HG03095 (cell line): ENCODE measurements around the gene EPG5.
"Not testable (repeated sequence)": the region's sequence is repeated elsewhere in the genome, so short reads cannot be mapped to it uniquely, and the experiment has no call there.

Experiments used
- ATAC-seq: cut with Tn5 transposase; IDR thresholded peaks from one replicate; pipeline ENCODE4 v1.9.1; 2021; ENCODE audit warnings: moderate library complexity; ENCODE audit not compliant: unreplicated experiment

The EPG5 gene

GRCh38 chr18:45874491-45875184 is 92.5 kb downstream of the EPG5 start:
- ATAC-seq: peak; percentile 85

DNA sequence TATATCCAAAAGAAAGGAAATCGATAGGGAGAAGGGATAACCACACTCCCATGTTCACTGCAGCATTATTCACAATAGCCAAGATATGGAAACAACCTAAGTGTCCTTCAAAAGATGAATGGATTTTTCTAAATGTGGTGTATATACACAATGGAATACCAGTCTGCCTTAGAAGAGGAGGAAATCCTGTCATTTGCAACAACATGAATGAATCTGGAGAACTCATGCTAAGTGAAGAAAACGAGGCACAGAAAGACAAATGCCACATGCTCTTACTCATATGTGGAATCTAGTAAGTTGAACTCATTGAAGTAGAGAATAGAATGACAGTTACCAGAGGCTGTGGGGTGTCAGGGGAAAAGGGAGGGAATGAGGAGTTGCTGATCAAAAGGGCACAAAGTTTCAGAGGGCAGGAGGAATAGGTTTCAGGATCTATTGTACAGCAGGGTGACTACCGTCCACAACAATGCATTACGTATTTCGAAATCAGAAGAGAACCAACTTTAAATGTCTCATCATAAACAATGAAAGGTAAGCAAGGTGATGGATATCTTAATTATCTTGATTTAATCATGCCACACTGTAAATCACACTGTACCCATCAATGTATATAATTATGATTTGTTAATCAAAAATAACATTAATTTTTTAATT is 95.6 kb downstream of the EPG5 start:
- ATAC-seq: no peak

GRCh38 chr18:45870419-45870818 is 96.7 kb downstream of the EPG5 start:
- no peak for ATAC-seq

GRCh38 chr18:45865466-45865865 is 101.7 kb downstream of the EPG5 start:
- no peak for ATAC-seq

DNA sequence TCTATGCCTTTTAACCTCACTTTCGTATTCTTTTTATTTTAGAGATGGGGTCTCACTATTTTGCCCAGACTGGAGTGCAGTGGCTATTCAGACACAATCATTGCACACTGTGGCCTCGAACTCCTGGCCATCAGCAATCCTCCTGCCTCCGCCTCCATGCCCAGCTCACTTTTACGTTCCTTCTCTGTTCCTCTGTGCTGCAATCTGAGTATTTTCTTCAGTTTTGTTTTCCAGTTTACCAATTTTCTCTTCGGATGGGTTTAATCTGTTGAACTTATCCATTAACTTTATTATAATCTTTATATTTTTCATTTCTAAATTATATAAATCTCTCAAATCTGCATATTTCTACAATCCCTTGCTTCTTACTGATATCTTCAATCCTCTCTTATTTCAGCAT is 103.0 kb downstream of the EPG5 start:
- ATAC-seq: no peak

GRCh38 chr18:45863469-45863868 is 103.7 kb downstream of the EPG5 start:
- no peak for ATAC-seq

DNA sequence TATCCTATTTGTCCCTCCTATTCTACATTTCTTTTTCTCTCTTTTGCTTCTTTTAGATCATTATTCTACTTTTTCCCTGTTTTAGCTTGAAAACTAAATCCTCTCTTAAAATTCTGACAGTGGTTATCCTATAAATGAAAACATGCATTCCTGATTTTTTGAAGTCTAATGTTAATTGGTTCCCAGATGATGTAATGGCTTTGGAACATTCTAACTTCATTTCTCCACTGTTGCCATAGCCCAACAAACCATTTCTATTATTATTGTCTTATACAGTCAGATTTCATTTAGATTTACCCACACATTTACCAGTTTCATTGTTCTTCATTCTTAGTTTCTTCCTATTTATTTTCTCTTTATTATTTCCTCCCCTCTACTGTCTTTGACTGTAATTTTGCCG is 105.2 kb downstream of the EPG5 start:
- ATAC-seq: no peak

DNA sequence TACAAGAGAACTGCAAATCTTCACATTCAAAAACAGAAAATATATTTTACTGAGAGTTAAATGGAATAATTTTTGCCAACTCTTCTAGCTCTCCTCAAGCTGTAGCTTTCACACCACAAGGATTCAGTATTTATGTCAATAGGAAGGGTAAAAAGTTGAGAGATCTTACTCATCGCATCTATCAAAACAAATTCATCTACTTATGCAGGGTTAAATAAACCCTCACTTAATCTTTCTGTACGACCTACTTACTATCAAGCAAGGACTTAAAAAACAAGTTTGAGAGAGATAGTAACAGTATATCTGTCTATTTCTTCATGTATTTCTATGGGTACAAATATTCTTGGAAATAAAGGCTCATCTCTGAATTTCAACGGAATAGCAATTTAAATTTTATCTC is 106.2 kb downstream of the EPG5 start:
- ATAC-seq: no peak

GRCh38 chr18:45860492-45860891 is 106.6 kb downstream of the EPG5 start:
- no peak for ATAC-seq

- ATAC-seq: no peak
Observed at GRCh38 chr18:45859334-45859733, 107.8 kb downstream of the EPG5 start.

DNA sequence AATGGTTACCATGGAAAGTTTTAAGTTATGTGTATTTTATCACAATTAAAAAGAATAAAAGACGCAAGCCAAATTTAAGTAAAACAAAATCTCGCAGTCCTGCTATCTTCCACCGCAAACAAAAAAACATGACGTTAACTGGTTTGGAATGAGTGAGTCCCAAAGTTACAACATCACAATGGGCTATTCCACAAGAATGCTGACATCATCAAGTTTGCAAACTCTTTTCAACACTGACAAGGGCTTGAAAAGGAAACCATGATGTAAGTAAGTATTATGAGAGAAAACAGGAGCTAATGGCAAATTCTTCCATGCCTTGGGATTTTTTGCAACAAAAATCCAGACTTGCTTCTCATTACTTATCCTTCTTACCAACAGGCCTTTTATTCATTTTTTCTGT is 110.6 kb downstream of the EPG5 start:
- ATAC-seq: no peak

GRCh38 chr18:45854036-45854586 is 113.0 kb downstream of the EPG5 start:
- ATAC-seq: no peak

- ATAC-seq: no peak
Observed at GRCh38 chr18:45852631-45853030, 114.5 kb downstream of the EPG5 start.

DNA sequence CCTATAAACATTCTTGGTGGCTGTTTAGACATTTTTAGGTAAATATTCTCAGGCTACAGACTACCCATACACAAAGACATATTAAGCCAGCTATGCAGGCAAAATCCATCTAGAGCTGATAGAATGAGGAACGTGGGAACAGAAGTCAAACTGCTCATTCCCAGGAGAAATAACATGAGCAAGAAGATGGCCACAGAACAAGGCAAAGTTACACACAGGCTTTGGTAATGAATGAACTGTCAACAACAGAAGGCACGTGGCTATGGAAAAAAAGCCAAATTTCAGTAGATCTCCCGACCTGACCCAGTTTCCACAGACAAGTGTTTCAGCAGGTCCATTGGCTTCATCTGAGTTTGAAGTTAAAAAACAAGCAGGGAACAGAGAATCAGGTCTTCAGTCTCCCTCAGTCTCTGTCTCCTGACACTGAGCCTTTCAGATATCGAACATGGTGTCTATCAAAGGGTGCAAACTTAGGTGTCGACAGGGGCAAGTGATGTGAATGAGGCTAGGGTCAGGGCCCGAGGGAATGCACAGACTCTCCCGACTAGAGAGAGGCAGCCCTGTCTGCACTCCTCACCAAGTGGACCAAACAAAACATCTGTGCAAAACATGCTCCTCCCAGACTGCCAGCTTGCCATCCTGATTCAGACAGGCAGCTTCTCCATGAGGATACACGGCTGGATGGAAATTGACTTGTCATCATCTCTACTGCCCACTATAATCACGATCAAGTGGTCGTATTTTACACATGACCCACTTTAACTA is 115.8 kb downstream of the EPG5 start:
- ATAC-seq: no peak

DNA sequence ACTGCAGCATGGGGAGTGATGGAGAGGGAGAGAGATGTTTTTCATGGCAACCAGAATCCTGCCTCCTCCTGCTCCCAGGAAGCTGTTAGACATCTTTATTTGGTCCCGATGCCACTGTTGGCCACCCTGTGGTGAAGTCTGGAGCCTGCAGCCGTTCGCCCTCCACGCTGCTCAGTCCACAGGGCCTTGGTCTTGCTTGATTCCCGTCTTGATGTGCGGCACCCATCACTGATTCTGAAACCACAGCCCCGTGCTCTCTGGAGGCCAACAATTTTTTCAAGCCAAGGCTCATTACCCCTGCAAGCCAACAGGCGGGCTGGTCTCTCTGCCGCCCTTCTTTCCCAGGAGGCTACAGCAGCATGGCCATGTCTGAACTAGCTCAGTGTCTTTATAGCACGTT is 117.1 kb downstream of the EPG5 start:
- ATAC-seq: no peak

DNA sequence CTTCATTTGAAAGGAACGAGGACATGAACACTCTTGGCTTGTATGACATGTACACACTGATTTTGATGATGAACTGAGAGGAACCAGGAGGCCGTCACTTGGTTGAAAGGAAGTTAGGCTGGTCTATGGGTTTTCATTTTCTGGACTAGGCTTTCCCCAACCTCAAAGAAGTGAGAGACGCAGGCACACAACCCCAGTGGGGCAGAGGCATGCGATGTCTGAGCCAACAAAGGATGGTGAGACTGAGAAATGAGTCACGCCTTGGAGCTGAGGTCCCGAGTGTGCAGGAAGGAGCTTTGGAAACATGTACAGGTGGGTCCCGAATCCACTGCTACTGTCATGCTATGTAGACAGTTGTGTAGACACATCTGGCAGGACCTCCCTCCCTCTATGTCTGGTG is 117.6 kb downstream of the EPG5 start:
- no peak for ATAC-seq

GRCh38 chr18:45848643-45849042 is 118.5 kb downstream of the EPG5 start:
- ATAC-seq: not testable (repeated sequence)

DNA sequence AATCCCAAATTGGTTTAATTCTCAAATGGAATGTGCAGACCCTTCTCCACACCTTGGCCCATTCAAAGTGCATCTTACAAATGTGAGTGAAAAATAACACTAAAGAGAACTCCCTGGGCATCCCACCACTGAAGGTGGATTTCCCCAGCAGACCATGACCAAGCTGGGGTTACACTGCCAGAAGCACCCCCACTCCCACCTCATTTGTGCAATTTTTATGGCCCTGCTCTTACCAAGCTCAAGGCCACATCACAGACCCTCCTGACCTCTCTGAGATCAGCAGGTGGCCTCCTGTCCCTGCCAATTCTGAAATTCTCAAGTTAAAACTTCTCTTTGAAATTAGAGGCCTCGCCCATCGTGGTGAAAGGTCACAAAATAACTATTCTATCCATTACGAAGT is 120.0 kb downstream of the EPG5 start:
- no peak for ATAC-seq

GRCh38 chr18:45845410-45845809 is 121.7 kb downstream of the EPG5 start:
- no peak for ATAC-seq

DNA sequence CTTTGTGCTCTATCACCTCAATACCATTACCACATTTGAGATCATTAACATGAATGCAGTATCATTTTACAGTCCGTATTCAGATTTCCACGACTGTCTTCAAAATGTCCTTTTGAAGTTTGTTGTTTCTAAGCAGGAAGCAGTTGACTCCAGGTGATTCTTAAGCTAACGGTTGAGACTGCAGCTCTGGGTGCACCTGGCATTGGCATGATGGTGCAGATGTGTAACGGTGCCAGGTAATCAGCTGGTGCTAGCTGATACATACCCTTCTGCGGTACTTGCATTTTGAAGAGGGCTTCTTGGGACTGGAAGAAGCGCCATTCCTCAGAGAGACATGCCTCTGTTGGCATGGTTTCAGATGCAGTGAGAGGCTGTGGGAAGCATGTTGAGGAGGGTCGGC is 122.2 kb downstream of the EPG5 start:
- no peak for ATAC-seq

GRCh38 chr18:45843019-45843418 is 124.1 kb downstream of the EPG5 start:
- ATAC-seq: no peak
